GM12891 (cell line): ENCODE data around the gene YBEY.

Experiments used
- PAX5 ChIP-seq: IDR thresholded peaks from 2 replicates; pipeline ENCODE4 v1.6.1; 2011; ENCODE audit warnings: low read length, moderate library complexity, mild to moderate bottlenecking; ENCODE audit not compliant: insufficient read depth, severe bottlenecking
- POLR2A ChIP-seq: IDR thresholded peaks from 2 replicates; pipeline ENCODE4 v1.6.1; 2011; ENCODE audit warnings: low read depth, low read length, control low read depth
- POLR2AphosphoS5 ChIP-seq: IDR thresholded peaks from 2 replicates; pipeline ENCODE4 v1.6.1; 2011; ENCODE audit warnings: low read depth, low read length, control low read depth
- SPI1 ChIP-seq: IDR thresholded peaks from 2 replicates; pipeline ENCODE4 v1.6.1; 2011; ENCODE audit warnings: low read depth, low read length, control low read depth

DNA sequence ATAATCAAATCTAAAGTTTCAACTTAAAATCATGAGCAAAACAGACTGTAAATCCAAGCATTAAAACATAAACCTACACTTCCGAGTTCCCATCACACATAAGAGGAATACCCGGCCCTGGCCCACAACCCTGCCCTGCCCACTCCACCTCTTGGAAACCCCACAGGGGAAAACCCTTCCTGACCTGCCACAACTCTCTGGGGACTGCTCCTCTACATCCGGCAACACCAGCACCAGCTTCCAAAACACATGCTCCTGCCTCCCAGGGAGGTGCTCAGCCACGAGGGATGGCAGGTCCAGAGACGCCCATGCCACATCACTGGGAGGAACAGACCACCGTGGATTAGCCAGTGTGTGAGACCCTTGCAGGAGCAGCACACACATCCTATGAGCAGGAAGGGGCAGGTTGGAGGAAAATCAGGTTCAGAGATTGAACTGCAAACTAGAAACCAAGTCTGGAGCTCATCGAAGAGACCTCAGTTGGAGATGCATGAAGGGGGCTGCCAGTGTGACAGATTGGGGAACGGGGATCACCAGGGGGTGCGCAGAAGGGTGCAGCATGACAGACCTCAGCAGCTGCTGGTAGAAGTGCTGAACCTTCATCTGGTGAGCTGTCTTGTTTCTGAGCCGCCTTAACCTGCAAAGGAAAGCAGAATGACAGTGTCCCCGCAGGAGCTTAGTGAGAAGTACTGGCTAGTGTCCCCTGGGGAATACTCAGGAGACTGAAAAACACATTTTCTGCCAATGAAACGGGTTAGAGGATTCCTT is 31.8 kb upstream of the YBEY start:
- TF ChIP-seq POLR2AphosphoS5 (peak; percentile 63; the same call in 1 of the 2 replicates), POLR2A (no peak), PAX5 (no peak), SPI1 (no peak)
